Measurements from ENCODE around the gene DNAH5.

GRCh38 chr5:13985731-13986418, 41.4 kb upstream of the DNAH5 start:
- TF ChIP-seq CTCF (IDR thresholded peaks at IDR 0.05; ENCODE audit: extremely low read depth in 1 of 2, insufficient read depth in 1 of 2, low read depth in 1 of 2, low read length in 2 of 2) = no peak
- peak; percentile 89 for TF ChIP-seq POLR2AphosphoS5 (IDR thresholded peaks at IDR 0.05; ENCODE audit: insufficient read depth, low read depth, low read length)
- TF ChIP-seq EZH2 (IDR thresholded peaks at IDR 0.05; ENCODE audit: borderline replicate concordance, low read depth, low read length, severe bottlenecking) = no peak
- TF ChIP-seq POLR2A (IDR thresholded peaks at IDR 0.05; ENCODE audit: low read depth, low read length) = no peak
- no peak for TF ChIP-seq MAX (IDR thresholded peaks at IDR 0.05; ENCODE audit: insufficient read depth, insufficient read length)
- peak; percentile 82 for TF ChIP-seq JUN (IDR thresholded peaks at IDR 0.05; ENCODE audit: borderline replicate concordance, insufficient read depth, insufficient read length, low read depth)
- peak; percentile 67 for TF ChIP-seq FOS (IDR thresholded peaks at IDR 0.05; ENCODE audit: borderline replicate concordance, insufficient read depth, low read length)
- no peak for TF ChIP-seq MYC (IDR thresholded peaks at IDR 0.05; ENCODE audit: low read depth, low read length)
- TF ChIP-seq GATA2 (IDR thresholded peaks at IDR 0.05; ENCODE audit: insufficient read depth, insufficient read length, low read depth, low read length) = no peak

All from endothelial cell of umbilical vein (primary cell).